HG03342 (cell line): ENCODE measurements around the gene SNRPN.
"Not testable (repeated sequence)": the region's sequence is repeated elsewhere in the genome, so short reads cannot be mapped to it uniquely, and the experiment has no call there.

Experiments used
- ATAC-seq: cut with Tn5 transposase; IDR thresholded peaks from one replicate; pipeline ENCODE4 v1.9.1; 2021; ENCODE audit warnings: mild to moderate bottlenecking, moderate library complexity; ENCODE audit not compliant: unreplicated experiment

The SNRPN gene

DNA sequence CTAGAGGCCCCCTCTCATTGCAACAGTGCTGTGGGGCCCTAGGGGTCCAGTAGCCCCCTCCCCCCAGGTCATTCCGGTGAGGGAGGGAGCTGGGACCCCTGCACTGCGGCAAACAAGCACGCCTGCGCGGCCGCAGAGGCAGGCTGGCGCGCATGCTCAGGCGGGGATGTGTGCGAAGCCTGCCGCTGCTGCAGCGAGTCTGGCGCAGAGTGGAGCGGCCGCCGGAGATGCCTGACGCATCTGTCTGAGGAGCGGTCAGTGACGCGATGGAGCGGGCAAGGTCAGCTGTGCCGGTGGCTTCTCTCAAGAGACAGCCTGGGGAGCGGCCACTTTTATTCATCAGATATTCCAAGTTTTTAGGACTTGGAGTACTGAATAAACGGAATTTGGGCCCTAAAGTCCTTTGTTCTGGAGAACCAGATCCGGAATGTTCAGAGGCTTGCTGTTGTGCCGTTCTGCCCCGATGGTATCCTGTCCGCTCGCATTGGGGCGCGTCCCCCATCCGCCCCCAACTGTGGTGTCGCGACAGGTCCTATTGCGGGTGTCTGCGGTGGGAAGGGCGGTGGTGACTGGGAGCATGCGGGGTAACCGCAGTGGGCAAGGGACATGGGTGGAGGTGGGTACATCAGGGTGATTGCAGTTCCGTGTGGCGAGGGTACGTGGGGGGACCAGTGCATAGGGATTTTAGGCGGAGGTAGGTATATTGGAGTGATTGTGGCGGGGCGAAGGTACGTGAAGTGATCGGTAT is at the start of gene SNRPN, which contains the start of gene SNURF:
Gene SNRPN (plus strand): TSS at position 205 of the 748 bp plus-strand sequence. CDS start 19,467 bp downstream, outside the sequence.
Gene SNURF (plus strand): TSS at position 205 of the 748 bp plus-strand sequence. CDS start 62 bp downstream, at position 267.
- ATAC-seq: peak; percentile 51

DNA sequence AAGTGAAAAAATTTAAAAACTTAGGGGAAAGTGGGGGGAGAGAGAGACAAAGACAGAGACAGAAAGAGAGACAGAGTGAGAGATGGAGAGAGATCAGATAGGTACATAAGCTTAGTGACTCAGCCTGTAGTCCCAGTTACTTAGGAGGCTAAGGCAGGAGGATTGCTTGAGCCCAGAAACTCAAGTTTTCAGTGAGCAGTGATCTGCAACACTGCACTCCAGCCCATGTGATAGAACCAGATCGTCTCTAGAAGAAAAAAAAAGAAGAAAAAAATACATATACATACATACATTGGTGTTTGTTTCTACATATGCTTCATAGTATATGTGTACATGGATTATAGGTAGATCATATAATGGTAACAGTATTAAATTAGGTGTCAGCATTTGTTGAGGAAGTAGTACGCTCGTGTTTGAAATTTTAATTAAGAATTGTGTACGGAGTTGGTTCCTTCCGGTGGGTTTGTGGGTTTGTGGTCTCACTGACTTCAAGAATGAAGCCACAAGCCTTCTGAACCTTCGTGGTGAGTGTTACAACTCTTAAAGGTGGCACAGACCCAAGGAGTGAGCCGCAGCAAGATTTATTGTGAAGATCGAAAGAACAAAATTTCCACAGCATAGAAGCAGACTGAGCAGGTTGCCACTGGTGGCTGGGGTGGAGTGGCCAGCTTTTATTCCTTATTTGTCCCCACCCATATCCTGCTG is 38.3 kb upstream of the SNRPN start:
- ATAC-seq: no peak

DNA sequence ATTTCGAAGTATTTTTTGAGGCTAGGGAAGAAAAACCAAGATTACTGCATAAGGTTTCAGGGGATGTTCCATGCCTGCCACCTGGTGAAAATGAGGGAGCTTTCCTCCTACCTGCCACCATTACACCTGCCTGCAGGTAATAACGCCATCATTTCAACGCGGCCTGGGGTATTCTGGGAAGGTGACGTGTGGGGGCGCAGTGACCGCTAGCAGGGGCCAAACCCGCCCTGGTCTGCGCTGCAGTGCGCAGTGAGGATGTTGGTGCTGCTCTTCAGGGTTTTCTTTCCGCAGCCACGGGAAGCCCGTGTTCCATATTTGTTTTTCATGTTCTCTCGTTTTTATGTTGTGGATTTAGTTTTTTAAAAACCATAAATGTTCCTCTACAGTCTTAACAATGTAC is 37.4 kb upstream of the SNRPN start:
- ATAC-seq: no peak

DNA sequence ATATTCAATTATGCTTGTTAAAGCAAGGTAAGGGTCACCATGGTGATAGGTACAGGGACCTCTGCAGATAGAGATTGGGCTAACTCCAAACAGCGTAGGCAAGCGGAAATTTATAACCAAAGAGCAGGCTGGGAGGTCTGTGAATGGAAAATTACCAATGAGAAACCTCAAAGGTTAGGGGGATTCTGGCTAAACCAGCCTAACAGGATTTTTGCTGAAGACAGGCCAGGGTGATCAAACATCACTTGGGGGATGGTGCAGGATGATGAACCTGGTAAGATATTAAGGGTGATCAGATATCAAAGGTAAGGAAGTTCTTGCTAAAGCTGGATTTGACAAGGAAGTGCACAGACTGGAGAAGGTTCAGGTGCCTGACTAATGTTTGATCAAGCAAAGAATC is 35.3 kb upstream of the SNRPN start:
- ATAC-seq: no peak

DNA sequence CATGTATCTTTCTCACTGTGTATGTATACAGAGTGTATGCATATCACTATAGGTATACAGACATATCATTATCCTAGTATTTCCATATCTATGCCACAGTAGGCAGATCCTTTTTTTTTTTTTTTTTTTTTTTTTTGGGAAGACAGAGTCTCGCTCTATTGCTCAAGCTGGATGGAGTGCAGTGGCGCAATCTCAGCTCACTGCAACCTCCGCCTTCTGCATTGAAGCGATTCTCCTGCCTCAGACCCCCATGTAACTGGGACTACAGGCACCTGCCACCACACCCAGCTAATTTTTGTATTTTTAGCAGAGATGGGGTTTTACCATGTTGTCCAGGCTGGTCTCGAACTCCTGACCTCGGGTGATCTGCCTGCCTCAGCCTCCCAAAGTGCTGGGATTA is 32.0 kb upstream of the SNRPN start:
- ATAC-seq: not testable (repeated sequence)

DNA sequence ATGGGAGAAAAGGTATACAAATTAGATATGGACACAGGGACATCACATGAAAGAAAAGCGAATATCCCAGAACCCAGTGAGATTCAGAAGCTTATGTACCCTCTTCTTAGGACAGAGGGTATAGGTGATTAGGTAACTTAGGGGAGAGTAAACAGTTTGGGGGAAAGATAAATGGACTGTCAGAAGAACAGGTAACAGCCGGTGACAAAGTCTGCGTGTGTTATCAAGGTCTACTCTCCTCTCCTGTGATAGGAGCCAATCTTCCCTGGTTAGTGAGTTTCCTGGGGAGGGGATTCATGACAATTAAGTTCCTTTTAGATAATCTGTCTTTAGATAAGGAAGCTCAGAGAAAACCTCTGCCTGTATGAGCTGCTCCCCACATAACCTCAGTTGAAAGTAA is 30.6 kb upstream of the SNRPN start:
- ATAC-seq: no peak

DNA sequence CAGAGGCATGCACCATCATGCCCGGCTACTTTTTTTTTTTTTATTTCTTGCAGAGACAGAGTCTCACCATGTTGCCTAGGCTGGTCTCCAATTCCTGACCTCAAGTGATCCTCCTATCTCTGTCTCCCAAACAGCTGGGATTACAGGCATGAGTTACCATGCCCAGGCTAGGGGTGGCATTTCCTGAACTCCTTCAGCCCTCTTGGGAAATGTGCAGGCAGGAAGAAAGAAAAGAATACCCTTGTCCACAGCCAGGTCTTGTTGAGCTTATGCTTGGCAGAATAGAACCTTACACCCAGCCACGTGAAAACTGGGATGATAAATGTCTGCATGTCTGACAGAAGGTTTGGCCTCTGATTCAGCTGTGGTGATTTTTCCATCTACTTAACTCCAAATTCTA is 30.2 kb upstream of the SNRPN start:
- no peak for ATAC-seq

DNA sequence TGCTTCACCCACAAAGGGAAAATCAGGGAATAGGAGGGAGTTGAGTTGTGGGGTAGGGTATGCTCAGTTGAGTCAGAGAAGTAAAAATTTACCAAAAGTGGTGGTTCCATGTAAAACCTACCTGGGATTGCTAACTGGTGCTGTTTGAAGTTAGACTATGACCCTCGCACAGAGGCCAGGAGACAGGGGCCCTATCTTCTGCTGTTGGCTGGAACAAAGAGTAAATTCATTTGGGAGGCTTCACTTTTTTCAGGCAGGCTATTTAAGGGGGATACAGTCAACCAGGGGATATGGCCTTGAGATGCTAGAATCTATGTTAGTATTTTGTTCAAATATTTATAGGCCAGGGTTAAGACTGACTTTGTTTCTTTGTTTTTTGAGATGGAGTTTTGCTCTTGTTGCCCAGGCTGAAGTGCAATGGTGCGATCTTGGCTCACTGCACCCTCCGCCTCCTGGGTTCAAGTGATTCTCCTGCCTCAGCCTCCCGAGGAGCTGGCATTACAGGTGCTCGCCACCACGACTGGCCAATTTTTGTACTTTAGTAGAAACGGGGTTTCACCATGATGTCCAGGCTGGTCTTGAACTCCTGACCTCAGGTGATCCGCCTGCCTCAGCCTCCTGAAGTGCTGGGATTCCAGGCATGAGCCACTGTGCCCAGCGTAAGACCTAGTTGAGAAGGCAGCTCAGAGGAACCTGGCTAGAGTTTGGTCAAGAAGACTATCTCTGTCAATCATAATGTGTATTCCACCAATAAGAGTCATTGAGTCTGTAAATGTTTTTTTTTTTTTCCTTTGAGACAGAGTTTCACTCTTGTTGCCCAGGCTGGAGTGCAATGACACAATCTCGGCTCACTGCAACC is 22.7 kb upstream of the SNRPN start:
- ATAC-seq: not testable (repeated sequence)

DNA sequence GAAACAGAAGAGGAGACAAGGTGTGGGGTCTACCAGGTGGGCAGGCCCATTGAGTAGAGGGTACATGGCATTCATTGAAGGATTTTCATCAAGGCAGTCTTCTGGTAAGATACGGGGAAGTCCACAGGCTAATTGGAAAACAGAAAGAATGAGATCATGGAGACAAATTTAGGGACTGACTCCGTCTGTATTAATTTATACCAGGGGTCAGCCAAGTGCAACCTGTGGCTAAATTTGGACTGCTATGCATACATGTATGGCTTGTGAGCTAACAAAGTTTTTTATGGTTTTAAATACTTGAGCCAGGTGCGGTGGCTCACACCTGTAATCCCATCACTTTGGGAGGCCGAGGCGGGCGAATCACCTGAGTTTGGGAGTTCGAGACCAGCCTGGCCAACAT is 21.1 kb upstream of the SNRPN start:
- ATAC-seq: no peak

DNA sequence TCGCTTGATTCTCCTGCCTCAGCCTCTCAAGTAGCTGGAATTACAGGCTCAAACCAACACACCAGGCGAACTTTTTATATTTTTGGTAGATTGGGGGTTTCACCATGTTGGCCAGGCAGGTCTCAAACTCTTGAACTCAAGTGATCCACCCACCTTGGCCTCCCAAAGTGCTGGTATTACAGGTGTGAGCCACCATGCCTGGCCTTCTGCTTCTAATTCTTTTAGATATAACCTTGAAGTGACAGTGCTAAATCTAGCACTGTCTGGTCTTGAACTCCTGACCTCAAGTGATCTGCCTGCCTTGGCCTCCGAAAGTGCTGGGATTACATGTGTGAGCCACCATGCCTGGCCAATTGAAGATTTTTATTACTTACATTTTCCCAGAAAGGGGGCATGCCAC is 16.6 kb upstream of the SNRPN start:
- ATAC-seq: not testable (repeated sequence)

DNA sequence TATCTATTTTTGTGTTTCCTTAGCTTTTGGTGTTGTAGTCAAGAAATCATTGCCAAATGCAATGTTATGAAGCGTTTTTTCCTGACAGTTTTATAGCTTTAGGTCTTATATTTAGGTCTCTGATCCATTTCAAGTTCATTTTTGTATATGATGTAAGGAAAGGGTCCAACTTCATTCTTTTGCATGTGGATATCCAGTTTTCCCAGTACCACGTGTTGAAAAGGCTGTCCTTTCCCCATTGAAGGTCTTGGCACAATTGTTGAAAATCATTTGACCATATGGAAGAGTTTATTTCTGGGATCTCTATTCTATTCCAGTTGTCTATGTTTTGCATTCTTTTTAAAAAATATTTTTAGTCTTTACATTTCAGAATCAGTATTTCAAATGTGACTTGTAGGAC is 14.6 kb upstream of the SNRPN start:
- no peak for ATAC-seq

DNA sequence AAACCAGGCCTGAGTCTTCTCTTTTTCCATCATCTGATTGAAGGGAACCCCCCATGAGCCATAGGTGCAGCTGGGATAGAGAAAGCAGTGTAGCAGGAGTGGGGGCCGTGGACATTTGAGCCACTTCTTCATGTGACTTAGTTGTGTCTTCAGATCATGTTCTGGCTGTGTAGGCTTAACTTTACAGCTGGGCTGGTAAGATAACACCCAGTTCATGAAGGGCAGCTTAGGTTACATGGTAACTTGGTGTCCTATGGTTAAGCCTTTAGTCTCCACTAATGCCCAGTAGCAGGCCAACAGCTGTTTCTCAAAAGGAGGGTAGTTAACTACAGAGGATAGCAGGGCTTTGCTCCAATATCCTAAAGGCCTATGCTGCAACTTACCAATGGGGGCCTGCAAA is 11.4 kb upstream of the SNRPN start:
- no peak for ATAC-seq

DNA sequence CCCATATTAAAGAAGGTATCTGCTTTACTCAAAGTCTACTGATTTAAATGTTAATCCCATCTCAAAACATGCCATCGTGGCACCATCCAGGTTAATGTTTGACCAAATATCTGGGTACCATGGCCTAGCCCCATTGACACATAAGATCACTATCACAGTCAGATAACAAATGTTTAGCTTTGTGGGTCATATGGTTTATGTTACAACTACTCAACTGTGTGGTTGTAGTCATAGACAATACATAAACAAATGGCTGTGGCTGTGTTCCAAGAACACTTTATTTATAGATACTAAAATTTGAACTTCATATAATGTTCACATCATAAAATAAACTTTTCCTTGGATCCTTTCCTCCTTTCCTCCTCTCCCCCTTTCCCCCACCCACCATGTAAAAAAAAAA is 9.8 kb upstream of the SNRPN start:
- ATAC-seq: no peak

DNA sequence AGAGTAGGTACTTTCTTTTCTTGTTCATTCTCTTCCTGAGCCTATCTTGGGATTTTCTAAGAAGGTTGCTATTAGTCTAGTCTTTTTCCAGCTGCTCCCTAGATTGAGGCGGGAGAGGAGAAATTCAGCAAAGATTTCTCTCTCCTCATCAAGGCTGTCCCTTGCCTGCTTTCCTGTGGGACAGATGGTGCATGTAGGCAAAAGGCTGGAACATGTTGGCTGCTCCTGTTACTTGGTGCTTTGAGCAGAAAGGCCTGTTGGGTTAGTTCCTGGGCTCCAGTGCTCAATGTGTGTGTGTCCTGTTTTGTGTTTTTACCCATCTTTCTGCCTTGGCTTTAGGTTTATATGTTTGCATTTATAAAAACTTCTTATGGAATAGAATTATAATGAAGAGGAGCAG is 9.1 kb upstream of the SNRPN start:
- no peak for ATAC-seq

DNA sequence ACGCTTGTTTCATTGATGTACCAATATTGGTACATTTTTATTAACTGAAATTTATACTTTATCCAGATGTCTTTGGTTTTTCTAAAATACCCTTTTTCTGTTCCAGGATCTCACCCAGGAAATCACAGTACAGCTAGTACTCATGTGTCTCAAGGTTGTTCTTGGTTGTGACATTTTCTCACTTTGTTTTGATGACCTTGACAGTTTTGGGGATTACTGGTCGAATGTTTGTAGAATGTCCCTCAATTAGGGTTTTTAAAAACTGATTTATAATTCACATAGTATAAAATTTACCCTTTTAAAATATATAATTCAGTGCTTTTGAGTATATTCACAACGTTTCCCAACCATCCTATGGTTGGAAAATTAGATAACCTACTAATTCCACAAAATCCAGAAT is 6.3 kb upstream of the SNRPN start:
- ATAC-seq: no peak

DNA sequence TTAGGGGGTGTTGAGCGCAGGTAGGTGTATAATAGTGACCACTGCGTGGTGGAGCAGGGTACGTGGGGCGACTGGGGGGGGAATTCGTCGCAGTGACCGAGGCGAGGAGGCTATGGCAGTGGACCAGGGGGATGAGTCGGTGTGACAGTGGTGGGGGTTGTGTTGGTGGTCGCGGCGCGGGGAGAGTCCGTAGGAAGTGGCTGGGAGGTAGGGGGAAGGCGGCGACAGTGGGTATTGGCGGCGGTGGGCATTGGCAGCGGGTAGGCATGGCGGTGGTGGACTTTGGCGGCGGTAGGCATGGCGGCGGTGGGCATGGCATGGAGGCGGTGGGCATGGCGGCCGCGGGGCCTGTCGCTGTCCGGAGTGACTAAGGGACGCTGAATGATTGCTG is 739 bp downstream of the SNRPN start:
- ATAC-seq: no peak

DNA sequence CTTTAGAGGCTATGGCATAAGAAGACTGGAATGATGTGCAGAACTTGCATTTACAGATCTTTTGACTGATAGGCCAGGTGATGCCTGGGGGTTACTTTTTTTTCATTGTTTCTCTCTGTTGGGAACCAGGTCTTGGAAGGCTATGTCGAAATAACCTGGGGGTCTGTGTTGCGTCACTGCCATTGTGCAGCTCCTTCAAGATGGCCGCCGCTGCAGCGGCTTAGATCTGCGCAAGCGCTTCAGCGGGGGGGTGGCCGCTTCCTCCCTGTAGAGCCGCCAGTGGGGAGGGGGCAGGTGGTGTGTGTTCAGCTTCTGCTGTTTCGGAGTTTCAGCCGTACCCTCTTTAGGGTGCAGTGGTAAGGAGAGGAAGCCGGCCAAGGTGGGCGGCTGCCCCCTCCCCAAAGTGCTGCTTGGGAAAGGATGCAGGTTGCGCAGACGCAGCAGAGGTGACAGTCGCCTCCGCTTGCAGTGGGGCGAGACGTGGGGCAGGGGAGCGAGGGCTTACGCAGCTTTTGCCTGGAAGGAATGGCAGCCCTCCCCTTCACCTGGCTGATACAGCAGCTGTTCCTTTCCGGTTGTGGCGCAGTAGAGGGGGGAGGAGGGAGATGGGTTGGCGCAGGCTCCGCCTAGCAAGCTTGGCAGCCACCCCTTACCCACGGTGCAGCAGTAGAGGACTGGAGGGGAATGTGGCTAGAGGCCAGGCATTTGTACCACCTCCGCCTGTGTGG is 1.5 kb downstream of the SNRPN start:
- ATAC-seq: peak; percentile 78

DNA sequence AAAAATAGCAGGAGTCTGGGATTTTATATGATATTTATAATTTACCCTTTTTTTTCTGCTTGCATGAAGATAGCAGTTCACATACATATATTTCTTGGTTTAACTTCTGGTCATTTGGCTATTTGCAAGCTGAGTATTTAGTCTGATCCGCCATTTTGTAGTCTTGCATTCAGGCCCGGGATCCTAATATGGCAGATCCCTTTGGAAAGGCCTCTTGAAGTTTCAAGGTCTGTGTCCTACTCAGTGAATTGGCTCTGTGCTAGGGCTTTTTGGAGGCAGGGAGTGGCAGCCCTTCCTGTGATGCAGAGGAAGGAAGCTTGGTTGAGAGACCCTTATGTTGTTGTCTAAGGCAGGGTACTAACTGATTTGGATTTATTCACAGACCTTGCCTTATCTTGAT is 2.9 kb downstream of the SNRPN start:
- ATAC-seq: no peak

DNA sequence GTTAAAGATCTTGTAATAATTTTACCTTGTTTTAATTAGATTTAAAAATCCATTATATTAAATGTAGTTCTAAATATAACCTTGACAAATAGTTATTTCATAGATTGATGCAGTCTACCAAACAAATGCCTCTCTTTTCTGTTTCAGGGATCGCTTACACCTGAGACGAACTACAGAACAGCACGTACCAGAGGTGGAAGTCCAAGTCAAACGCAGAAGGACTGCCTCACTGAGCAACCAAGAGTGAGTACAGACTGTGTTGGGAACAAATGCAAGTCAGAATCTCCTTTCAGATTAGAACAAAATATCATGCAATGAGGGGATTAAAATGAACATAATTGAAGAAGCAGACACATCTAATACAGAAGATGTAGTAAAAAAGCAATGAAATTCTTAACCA is 7.2 kb downstream of the SNRPN start:
- no peak for ATAC-seq

DNA sequence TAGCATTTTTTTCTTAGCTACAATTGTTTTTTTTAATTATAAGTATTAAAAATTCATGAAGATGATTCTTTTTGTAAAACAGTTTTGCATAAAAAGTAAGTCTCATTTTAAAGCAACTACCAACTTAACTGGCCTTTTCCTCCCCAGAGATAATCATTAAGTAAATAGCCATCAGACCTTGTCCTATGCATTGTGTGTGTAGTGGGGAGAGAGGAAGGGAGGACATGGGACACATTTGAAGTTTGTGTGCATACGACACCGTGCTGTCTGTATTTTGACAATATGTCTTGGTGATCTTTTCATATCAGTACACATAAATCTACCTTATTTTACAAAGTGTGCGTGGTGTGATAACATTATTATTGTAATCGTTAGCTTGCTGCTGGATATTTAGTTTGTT is 8.1 kb downstream of the SNRPN start:
- ATAC-seq: no peak
